Psoas muscle (tissue), 8 donors: ENCODE data around the gene RRP8. TPM values are rescaled to one million over a fixed set of nuclear protein-coding genes. Genes with fewer than 3 reads are reported as not detected.

Experiments used
- ATAC-seq, 4 donors: fragments of 200-7000 bp; cut with Tn5 transposase; one replicate each; pipeline ENCODE4 v1.9.1; 2020; ENCODE audit warnings: moderate library complexity in 3 of 4, mild to moderate bottlenecking in 2 of 4
- DNase-seq, 2 donors: peaks; one replicate each; pipeline ENCODE4 v3.0.0-alpha.2; 2020
- H3K27ac ChIP-seq: fragments of 200-600 bp; one replicate; pipeline ENCODE4 v1.8.0; 2022
- H3K27me3 ChIP-seq, 3 donors: fragments of 200-600 bp in 1 of 3; one replicate each; pipeline versions ENCODE4 v1.6.1 to v1.8.0; 2013 to 2022; ENCODE audit warnings: low read length in 2 of 3, mild to moderate bottlenecking in 2 of 3, moderate library complexity in 1 of 3; ENCODE audit not compliant: insufficient read depth in 3 of 3
- H3K36me3 ChIP-seq, 2 donors: fragments of 200-600 bp in 1 of 2; one replicate each; pipeline versions ENCODE4 v1.6.1 to v1.8.0; 2013 to 2022; ENCODE audit warnings: low read depth in 1 of 2, mild to moderate bottlenecking in 1 of 2, moderate library complexity in 1 of 2; ENCODE audit not compliant: insufficient read depth in 1 of 2
- H3K4me1 ChIP-seq: fragments of 200-600 bp; one replicate; pipeline ENCODE4 v1.8.0; 2022
- H3K4me3 ChIP-seq: fragments of 200-600 bp; one replicate; pipeline ENCODE4 v1.8.0; 2022; ENCODE audit warnings: mild to moderate bottlenecking
- H3K9me3 ChIP-seq: fragments of 200-600 bp; one replicate; pipeline ENCODE4 v1.8.0; 2022
- WGBS, 3 donors: extraction: QIAGEN DNeasy Blood & Tissue Kit; methylation state at CpG; one replicate each; pipeline versions ENCODE4 v1.1.6 to v1.1.7; 2013; 5-methylcytosine and 5-hydroxymethylcytosine counted together
- intact Hi-C, 2 donors: fragments of 100-400 bp; cut with DNase I; formaldehyde crosslinking; loops; one replicate each; pipeline versions ENCODE4 v1.11.0 to v1.14.2; 2022
- polyA plus RNA-seq, 3 donors: library from polyadenylated mRNA; stranded (reverse); fragments of 200-250 nt; gene quantifications; one replicate each; pipeline ENCODE4 v1.2.3, GENCODE V29; 2013
- total RNA-seq, 4 donors: library from RNA; stranded (reverse); fragmentation: NEBNext Ultra II Directional in 2 of 4; extraction: Animal tissue kit (Norgen Biotek cat#: 25700) in 2 of 4; gene quantifications; one replicate each; pipeline versions ENCODE4 v1.2.1 to v1.2.4, GENCODE V29; 2021 to 2023
- TF ChIP-seq, protein P1 (sequence below): fragments of 200-600 bp; IDR thresholded peaks from one replicate; pipeline ENCODE4 v1.8.0; 2022; ENCODE audit warnings: antibody characterized with exemption
- donor health status: healthy with polysubstance abuse.
- donor health status: DM: no; HTN: no; CAD: no; lungs with moderate emphysema.
- donor health status: Bipolar disorder and iron deficiency.
- donor health status: healthy.
- donor health status: DM: yes; HTN: yes; CAD: no.
- donor health status: DM: no; HTN: no; CAD: no.
- donor health status: DM: no; HTN: no; CAD: no.
- donor health status: DM: yes; HTN: yes; CAD: no.

The RRP8 gene
- total and polyA plus RNA-seq, 7 donors = 11.6 to 34.0 (median 18.4) TPM

DNA sequence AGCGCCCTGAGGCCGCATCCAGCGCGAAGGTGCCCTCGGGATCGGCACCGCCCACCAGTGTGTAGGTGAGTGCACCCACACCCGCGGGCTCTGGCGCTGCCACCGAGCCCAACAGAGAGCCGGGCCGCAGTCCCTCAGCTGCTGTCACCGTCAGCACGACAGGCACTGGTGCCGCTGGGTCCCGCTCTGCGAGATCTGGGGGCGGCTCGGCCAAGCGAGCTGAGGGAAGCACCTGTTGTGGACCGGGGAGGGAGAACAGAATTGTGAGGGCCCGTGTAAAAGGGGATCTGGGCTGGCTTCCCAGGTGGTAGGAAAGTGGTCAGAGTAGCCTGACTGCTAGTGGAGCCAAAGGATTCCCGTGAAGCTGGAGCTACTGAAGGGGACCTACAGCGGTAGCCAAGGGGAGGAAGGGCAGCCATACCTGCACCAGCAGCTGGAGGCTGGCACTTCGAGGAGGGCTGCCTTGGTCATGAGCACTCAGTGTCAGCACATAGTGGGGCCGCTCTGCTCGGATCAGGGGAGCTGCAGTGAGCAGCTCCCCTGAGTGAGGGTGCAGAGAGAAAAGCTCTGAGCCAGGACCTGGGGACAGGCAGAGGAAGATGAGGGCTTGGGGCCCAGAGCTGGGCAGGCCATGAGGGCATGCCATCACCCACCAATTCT, 27.3 kb upstream of the RRP8 start:
- no peak overlapping the region for H3K4me3 ChIP-seq
- TF ChIP-seq, protein P1, sequence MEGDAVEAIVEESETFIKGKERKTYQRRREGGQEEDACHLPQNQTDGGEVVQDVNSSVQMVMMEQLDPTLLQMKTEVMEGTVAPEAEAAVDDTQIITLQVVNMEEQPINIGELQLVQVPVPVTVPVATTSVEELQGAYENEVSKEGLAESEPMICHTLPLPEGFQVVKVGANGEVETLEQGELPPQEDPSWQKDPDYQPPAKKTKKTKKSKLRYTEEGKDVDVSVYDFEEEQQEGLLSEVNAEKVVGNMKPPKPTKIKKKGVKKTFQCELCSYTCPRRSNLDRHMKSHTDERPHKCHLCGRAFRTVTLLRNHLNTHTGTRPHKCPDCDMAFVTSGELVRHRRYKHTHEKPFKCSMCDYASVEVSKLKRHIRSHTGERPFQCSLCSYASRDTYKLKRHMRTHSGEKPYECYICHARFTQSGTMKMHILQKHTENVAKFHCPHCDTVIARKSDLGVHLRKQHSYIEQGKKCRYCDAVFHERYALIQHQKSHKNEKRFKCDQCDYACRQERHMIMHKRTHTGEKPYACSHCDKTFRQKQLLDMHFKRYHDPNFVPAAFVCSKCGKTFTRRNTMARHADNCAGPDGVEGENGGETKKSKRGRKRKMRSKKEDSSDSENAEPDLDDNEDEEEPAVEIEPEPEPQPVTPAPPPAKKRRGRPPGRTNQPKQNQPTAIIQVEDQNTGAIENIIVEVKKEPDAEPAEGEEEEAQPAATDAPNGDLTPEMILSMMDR = no peak
- H3K4me1 ChIP-seq = no peaks in the 10 kb centered on the region
- peaks cover 0 to 31% of the 10 kb centered on the region in 2 donors for H3K36me3 ChIP-seq
- no peaks in the 10 kb centered on the region for H3K27me3 ChIP-seq
- H3K27ac ChIP-seq = no peak overlapping the region
- 80 to 85% (median 81%) methylated on average over 28 of the region's 28 CpGs for WGBS, 3 donors
- intact Hi-C loops = no loop called here
- DNase-seq (no peak), ATAC-seq (no peak)
- H3K9me3 ChIP-seq = no peaks in the 10 kb centered on the region

DNA sequence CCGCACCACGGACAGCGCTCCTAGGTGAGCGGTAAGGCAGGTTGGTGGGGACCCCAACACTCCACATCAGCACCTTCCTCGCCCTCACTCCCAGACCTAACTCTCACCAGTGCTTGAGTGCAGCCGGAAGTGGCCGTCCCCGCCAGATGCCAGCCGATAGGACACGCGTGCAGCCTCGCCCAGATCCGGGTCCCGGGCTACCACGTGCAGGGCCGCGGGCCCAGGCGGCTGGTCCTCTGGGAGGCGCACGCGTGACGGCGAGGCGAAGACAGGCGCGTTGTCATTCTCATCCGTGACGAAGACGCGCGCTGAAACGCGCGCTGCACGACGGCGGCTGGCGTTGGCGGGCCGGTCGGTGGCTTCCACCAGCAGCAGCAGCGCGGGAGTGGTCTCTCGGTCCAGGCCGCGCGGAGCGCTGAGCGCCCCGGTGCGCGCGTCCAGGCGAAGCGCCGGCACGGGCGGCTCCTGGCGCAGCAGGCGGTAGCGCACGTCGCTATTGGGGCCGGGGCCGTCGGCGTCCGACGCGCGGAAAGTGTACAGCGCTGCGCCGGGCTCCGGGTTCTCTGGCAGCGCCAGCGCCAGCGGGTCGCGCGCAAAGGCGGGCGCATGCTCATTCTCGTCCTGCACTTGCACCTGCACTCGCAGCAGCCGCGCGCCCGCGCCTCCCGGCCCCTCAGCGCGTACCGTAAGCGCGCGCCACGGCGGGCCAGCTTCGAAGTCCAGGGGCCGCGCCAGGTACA, 26.6 kb upstream of the RRP8 start:
- Histone ChIP-seq H3K4me1 (no peaks in the 10 kb centered on the region), H3K27me3 (no peaks in the 10 kb centered on the region), H3K9me3 (no peaks in the 10 kb centered on the region), H3K36me3 (peaks cover 0 to 31% of the 10 kb centered on the region in 2 donors), H3K27ac (no peak overlapping the region), H3K4me3 (no peak overlapping the region)
- 78 to 84% (median 83%) methylated on average over 95 to 102 of the region's 102 CpGs for WGBS, 3 donors
- TF ChIP-seq, protein P1 = no peak
- intact Hi-C loops = no loop called here
- ATAC-seq (no peak), DNase-seq (peak in 1 of 2 donors; percentile 53)

DNA sequence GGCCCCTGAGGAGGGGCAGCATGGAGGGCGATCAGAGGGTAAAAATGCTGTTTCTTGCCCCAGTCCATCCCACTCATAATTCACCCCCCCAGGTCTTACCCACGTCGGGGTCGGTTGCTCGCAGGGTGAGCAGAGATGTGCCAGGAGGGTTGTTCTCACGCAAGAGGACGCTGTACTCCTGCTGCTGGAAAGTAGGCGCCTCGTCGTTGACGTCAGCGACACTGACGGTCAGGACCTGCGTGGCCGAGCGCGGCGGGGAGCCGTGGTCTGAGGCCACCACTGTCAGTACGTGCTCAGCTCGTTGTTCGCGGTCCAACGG, 26.1 kb upstream of the RRP8 start:
- Histone ChIP-seq H3K27me3 (no peaks in the 10 kb centered on the region), H3K27ac (no peak overlapping the region), H3K4me3 (no peak overlapping the region), H3K4me1 (no peaks in the 10 kb centered on the region), H3K36me3 (peaks cover 0 to 31% of the 10 kb centered on the region in 2 donors), H3K9me3 (no peaks in the 10 kb centered on the region)
- 92 to 95% (median 92%) methylated on average over 24 of the region's 24 CpGs for WGBS, 3 donors
- DNase-seq (no peak), ATAC-seq (no peak)
- TF ChIP-seq, protein P1 = no peak
- intact Hi-C loops = no loop called here

DNA sequence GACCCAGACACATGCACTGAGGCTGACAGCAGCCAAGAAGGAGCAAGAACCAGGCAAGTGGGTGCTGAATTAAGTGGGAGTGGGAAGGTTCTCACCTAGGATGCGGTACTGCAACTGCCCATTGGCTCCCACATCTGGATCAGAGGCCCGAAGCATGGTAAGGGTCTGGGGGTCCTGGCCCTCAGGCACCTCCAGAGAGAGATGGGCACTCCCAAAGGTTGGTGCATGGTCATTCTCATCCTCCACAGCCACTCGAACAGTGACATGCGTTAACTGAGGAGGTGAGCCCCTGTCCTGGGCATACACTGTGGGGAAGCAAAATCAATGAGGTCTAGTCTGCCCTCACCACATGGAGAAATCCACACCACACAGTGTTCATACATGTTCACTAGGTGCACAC, 25.1 kb upstream of the RRP8 start:
- Histone ChIP-seq H3K4me1 (no peaks in the 10 kb centered on the region), H3K36me3 (peaks cover 0 to 31% of the 10 kb centered on the region in 2 donors), H3K4me3 (no peak overlapping the region), H3K27ac (no peak overlapping the region), H3K27me3 (no peaks in the 10 kb centered on the region), H3K9me3 (no peaks in the 10 kb centered on the region)
- WGBS, 3 donors = 92 to 98% (median 96%) methylated on average over 4 of the region's 4 CpGs
- intact Hi-C loops = no loop called here
- DNase-seq (no peak), ATAC-seq (no peak)
- TF ChIP-seq, protein P1 = no peak
